ENCODE data around the gene FLAD1.
"Not testable (repeated sequence)": the region's sequence is repeated elsewhere in the genome, so short reads cannot be mapped to it uniquely, and the experiment has no call there.

Gene FLAD1

DNA sequence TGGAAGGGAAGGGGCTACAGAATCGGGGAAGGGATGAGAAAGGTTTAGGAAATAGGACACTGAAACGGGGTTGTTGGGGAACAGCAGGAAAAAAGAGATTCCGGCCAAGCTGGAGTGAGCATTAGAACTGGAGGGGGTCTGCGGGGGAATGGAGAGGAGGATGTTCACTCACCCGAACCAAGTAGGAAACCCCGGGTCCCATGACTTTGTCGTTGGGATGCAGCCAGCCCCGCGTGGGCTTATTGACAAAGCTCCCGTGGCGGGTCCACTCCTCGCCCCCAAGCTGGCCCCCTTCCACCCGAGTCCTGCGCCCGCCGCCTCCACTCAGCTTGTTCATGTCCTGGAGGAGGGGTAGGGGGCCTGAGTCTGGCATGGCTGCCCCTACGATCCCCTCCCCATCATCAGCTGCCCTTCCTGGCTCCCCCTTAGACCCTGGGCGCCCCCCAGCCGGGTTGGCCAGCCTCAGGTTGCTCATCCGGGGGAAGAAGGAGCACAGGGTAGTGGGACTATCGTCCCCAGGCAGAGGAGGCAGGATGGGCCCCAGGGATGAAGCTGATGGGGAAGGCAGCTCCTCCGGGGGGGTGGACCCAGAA, 13.2 kb upstream of the FLAD1 start:
- no peak for DNase-seq

DNA sequence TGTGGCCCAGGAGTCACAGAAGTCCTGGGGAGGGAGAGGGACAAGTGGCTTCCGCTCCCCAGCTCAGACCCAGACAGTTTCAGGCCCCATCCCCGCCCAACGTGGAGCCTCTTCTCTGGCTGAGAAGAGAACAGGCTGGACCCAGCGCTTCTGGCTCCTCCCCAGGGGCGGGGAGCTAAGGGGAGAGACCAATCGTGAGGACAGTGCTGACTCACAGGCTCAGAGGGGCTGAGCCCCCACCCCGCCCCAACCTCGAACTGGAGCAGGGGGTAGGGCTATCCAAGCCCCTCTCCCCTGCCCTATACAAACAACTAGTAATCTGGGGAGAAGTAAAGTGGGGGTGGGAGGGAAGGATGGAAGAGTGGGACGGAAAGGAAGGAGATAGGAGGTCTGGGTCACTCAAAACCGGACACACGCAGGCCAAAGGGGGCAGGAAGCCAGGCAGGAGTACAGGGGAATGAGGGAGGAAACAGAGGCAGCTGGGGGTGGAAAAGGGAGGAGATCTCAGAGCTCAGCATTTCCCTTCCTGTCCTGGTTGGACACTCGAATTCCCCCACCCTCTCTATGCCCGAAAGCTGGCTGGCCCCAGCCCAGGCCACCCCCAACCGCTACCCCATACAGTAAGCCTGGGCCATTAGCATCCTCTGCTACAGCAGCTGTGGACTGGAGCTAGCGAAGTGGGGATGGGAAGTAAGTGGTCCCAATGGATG, 12.4 kb upstream of the FLAD1 start, which contains the start of gene SHC1:
TSS of gene SHC1 (minus strand) at position 117 of the 710 bp plus-strand sequence. CDS start 221 bp downstream, outside the sequence.
- no peak for DNase-seq

DNA sequence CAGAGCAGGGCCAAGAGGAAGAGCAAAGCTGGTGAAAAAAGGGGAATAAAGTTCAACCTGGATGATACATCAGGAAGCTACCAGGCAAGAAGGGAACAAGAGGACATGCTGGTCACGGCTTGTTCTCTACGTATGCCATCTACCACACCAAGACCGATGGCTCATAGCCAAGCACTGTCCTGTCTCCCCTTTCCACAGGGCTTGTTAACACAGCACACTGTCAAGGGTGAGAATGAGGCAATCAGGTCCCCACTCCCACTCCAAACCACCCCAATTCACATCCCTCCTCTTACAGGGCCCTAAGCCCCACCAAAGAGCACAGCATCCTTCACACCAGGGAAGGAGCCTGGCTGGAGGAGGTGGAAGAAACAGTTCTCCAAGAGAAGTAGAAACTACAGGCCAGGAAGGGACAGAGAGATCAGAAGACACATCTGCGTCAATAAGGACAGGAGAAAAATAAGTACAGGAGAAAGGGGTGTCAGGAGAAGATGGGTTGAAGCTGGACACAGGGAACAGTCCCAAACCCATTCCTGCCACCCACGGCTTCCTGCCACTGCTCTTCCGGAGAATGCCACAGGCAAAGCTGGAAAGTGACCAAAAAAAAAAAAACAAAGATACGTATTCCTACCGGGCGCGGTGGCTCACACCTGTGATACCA, 11.7 kb upstream of the FLAD1 start:
- DNase-seq = no peak

DNA sequence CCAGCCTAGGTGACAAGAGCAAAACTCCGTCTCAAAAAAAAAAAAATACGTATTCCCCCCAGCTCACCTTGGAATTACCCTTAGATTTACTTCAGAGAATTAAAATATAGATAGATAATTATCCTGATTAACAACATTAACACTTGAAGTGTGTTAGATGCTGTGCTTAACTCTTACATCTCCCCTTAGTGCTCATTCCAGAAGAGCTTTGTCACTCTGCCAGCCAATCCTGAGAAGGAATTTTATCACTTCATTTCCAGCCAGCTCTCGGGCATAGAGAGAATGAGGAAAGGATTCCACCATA, 11.0 kb upstream of the FLAD1 start:
- DNase-seq = no peak

DNA sequence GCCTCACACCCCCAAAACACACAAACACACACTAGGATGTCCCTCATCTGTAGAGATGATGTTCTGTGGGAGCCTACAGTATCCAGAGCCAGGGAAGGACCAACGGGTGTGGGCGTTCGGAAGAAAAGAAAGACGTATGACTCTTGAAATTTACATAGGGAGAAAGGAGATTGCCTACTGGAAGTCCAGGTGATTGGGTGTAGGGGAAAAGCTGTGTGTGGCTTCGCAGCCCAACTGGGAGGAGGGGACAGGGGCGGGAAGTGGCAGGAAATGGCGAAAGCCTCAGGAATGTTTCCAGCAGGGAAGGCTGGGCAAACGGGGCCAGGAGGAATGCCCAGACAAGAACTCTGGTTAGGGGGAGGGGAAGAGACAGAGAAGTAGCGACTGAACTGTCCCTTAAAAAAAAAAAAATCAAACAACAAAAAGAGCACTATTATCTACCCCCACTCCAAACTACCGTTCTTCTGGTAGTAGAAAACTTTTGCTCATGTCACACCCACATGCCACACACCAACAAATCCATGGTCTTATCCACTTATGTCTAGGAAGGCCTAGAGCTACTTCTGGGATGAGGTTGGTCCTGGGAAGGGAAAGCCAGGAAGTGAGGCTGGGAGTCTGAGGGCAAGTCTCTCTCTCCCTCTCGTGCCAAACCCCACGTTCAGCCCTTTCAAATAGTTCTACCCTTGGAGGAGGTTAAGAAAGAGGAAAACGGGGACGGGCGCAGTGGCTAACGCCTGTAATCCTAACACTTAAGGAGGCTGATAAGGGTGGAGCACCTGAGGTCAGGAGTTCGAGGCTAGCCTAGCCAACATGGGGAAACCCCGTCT, 10.4 kb upstream of the FLAD1 start:
- DNase-seq = no peak

DNA sequence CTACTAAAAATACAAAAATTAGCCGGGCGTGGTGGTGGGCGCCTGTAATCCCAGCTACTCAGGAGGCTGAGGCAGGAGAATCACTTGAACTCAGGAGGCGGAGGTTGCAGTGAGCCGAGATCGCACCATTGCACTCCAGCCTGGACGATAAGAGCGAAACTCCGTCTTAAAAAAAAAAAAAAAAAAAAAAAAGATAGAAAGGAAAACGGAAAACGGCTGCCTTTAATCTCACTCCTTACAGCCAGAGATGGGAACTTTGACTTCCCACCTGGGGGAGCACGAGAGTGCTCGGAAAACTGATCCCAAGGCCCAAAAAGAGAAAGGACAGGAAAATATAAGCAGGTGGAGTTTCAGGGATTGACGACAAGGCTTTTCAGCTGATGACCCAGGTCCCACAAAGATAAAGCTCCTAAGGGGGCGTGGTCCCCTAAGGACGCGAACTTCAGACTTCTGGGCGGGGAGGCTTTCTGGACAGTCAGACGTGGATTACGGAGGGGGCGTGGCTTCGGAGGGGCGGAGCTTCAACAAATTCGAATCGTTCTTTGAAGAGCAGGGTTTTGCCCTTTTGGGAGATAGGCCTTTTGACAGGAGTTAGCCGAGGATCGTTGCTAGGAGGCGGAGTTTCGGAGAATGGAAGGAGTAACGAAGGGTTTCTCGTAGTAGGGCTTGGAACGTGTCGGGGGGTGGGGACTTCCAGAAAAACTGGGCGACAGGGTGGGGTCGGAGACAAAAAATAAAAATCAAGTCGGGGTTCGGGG, 9.6 kb upstream of the FLAD1 start:
- DNase-seq = peak; percentile 69 to 87 (median 75)

DNA sequence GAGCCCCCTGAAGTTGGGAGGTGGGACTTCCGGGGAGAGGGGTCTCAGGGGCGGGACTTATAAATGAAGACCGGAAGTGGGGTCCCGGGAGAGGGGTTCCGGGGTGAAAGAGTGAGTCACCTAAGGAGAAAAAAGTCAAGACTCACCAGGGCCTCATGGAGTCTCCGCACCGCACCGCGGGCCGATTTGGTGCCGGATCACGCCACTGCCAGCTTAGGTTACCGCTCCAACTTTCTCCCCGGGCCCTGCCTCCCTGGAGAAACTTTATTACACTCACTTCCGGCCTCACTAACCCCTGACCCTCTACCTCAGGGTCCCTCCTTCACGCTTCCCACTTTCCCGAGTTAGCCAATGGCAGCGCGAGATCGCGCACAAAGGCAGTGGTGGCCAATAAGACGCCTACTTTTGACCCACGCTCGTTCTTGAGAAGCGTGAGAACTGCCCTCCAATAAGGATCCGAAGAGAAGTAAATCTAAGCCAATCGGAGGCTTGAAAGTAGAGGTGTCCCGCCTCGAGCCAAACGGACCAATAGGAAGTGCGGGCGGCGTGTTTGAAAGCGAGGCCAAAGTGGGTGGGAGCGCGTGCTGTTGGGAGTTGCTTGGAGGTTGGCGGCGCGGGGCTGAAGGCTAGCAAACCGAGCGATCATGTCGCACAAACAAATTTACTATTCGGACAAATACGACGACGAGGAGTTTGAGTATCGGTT, 8.9 kb upstream of the FLAD1 start, which contains the start of gene CKS1B:
TSS of gene CKS1B (plus strand) at position 580 of the 706 bp plus-strand sequence. CDS start at position 645, 65 bp downstream.
- peak; percentile 74 to 88 (median 84) for DNase-seq

DNA sequence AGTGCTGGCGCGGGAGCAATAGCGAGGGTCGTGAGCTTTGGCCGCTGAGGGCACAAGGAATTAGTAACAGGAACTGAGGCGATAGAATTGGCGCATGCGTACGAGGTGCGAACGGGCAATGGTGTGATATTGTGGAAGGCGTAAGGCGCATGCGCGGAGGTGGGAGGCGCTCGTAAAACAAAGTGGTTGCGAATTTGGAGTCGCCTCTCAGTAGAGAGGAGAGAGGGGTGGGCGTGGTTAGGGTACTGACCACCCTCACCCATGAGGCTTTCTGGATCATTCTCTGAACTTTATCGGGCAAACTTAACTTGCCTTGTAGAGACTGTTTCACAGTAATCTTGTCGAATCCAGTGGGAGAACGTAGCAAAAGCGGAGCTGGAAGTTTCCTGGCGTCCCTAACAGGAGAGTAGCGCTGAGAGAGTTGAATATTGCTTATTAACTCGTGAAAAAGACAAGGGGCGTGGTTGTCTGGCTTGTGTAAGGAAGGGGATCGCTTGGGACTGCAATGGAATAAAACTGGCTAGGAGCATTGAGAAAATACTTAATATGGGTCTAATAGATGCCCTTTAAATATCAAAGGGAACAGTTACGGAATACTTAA, 8.2 kb upstream of the FLAD1 start:
- peak; percentile 73 to 90 (median 86) for DNase-seq

DNA sequence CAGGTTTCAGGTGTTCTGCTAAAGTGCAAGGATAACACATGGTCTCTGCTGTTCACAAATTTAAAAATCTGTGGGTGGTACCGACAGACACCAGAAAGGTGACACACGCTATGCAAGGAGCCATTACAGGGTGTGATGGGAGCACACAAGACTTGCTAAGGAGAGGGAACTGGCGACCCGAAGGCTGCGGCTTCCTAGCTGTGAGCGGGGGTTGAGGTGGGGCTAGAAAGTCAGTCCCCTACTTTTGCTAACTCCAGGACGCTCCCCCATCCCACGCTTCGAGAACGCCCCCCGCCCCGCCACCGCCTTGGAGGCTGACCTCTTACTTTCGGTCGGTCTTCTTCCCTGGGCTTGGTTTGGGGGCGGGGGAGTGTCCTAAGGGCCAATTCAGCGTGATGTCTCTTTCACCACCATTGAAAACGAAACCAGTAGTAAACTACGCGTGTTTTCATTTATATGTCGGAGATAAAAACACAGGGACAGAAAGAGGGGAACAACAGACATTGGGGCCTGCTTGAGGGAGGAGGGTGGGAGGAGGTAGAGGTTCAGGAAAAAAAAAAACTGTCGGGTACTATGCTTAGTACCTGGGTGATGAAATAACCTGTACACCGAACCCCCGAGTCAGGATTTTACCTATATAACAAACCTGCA, 7.6 kb upstream of the FLAD1 start:
- peak in 3 of 4 experiments; percentile 16 to 47 (median 20) for DNase-seq

DNA sequence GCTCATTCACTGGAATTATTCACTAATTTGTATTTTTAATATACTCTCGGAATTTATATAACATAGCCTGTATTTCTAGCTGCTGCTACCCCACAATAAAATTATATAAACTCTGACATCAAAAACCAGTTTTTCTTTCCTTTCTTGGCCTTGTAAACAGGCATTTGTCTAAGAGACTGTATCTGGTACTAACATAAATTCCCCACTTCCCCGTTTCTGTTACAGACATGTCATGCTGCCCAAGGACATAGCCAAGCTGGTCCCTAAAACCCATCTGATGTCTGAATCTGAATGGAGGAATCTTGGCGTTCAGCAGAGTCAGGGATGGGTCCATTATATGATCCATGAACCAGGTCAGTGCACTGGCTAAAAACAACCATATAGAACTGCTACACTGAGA, 5.4 kb upstream of the FLAD1 start:
- DNase-seq = not testable (repeated sequence)

DNA sequence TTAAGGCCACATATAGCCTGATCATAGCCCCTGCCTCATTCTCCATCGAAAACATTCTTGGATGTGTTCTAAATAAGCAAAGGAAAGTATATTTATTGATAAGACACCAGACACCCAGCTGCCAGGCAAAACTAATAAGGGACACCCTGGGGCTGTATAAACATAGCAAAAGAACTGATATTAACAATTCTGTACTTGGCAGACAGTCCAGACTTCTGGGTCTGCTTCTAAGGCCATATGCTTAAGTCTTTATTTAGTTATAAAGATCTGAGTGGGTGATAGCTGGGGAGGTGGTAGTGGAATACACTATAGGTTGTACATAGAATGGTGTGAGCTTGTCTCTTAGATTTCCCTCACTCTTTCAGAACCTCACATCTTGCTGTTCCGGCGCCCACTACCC, 4.8 kb upstream of the FLAD1 start:
- no peak for DNase-seq

DNA sequence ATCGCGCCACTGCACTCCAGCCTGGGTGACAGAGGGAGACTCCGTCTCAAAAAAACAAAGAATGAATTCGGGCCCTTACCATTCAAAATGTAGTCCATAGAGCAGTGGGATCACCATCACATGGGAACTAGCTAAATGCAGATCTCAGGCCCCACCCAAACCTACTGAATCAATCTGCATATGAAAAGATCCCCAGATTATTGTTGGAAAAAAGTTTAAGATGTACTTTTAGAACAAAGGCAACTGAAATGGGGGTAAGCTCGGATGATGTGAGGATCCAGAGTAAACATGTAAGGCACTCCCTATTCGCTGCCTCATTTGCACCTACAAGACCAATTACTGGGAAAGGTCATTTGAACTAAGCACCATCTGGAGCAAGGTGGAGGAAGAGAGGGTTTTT, 803 bp upstream of the FLAD1 start:
- no peak for DNase-seq

DNA sequence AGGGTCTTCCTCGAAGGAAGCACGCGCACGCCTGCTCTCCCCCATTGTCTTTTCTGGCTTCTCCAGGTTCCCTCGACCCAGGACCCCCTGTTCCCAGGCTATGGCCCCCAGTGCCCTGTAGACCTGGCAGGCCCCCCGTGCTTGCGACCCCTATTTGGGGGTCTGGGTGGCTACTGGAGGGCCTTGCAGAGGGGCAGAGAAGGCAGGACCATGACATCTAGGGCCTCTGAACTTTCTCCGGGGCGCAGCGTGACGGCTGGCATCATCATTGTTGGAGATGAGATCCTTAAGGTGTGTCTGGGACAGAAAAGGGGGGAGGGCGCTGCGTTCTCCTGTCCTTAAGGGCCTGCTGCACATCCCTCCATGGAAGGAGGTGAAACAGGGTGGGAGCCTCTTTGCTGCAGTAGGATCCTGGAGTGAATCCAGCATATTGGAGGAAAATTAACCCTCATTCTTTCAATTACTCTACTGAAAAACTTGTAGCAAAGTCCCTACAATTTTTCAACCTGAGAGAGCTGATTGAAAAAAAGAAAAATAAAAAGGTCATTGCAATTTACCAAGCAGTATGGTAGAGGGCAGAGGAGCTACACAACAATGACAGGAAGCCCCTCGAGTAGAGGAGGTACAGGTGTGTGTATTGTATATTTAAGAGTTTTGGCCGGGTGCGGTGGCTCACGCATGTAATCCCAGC, 777 bp downstream of the FLAD1 start:
- no peak for DNase-seq

DNA sequence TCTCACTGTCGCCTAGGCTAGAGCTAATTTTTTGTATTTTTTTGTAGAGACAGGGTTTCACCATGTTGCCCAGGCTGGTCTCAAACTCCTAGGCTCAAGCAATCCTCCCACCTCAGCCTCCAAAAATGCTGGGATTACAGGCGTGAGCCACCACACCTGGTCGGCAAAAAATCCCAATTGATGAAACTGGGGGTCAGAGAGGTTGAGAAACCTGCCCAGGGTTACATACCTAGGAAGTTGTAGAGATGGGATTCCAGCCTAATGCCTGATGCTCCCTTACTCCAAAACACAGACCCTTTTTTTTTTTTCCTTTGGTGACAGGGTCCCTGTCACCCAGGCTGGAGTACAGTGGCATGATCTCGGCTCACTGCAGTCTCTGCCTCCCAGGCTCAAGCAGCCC, 3.6 kb downstream of the FLAD1 start:
- not testable (repeated sequence) for DNase-seq

DNA sequence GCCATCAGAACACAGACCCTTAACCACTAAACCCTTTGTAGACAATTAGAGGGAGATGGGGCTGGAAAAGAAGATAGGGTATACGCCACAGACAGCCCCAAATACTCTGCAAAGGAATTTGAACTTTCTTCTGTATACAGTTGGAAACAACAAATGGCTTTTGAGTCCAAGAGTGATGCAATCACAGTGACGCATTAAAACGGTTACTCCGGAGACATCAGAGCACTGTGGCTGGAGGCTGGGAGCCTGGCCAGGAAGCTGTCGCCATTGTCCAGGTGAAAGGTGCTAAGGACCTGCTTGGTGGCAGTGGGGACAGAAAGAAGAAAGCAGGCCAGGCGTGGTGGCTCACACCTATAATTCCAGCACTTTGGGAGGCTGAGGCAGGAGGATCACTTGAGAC, 4.2 kb downstream of the FLAD1 start:
- DNase-seq = no peak

DNA sequence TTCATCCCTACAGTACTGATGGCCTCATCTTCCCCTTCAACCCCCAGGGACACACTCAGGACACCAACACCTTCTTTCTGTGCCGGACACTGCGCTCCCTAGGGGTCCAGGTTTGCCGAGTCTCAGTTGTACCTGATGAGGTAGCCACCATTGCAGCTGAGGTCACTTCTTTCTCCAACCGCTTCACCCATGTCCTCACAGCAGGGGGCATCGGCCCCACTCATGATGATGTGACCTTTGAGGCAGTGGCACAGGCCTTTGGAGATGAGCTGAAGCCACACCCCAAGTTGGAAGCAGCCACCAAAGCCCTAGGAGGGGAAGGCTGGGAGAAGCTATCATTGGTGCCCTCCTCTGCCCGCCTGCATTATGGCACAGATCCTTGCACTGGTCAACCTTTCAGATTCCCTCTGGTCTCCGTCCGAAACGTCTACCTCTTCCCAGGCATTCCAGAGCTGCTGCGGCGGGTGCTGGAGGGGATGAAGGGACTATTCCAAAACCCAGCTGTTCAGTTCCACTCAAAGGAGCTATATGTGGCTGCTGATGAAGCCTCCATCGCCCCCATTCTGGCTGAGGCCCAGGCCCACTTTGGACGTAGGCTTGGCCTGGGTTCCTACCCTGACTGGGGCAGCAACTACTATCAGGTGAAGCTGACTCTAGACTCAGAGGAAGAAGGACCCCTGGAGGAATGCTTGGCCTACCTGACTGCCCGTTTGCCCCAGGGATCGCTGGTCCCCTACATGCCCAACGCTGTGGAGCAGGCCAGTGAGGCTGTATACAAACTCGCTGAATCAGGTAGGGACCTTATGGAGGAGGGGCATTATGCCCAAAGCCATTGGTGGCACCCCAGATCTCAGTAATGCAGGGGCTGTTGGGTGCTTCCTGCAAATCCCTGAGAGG, 5.2 kb downstream of the FLAD1 start:
- no peak for DNase-seq

DNA sequence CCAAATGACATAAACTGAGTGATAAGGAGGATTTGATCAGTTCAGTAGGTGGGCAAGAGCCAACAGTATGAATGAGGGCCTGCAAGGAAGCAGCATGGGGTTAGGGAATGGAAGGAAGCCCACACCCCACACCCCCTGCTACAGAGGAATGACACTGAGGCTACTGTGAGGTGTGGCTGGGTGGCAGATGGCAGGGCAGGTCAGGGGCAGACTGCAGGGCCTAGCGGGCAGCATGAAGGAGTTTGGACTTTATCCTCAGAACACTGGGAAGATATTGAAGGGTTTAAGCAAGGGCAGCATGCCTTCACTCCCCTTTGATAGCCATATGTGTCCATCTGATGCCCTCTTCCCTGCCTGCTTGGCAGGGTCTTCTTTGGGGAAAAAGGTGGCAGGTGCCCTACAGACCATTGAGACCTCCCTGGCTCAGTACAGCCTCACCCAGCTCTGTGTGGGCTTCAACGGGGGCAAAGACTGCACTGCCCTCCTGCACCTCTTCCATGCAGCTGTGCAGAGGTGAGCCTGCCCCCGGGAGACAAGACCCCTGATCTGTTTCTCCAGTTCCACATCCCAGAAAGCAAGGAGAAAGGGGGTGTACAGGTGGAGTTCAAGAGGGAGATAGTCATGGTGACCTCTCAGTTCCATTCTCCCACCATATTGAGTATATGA, 6.2 kb downstream of the FLAD1 start:
- no peak for DNase-seq

DNA sequence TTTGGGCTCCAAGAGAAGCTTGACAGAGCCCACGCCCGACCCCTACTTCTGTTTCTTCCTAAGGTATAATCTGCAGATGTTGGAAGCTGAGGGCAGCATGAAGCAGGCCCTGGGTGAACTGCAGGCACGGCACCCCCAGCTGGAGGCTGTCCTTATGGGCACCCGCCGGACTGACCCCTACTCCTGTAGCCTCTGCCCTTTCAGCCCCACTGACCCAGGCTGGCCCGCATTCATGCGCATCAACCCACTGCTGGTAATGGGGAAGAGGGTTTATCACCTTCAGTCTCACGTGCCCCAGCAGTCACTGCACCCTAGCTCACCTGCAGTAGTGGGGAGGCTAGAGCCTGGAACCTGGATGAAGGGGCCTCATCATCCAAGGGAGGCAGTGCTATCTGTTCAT, 7.1 kb downstream of the FLAD1 start:
- no peak for DNase-seq

All from activated CD4-positive, CD25-positive, alpha-beta regulatory T cell (primary cell).